ENCODE measurements around the gene WIPF1. TPM values are rescaled to one million over a fixed set of nuclear protein-coding genes. Genes with fewer than 3 reads are reported as not detected.

The WIPF1 gene
- total RNA-seq, 3 donors from 2014 or later, result 15.3 to 56.6 (median 28.9) TPM

GRCh38 chr2:174535757-174536703 lies 61.6 kb downstream of the WIPF1 start:
- TF ChIP-seq CTCF (IDR thresholded peaks at IDR 0.05), result no peak
- DNase-seq, result no peak
- Histone ChIP-seq H3K4me3 (no peak overlapping the region), H3K4me1 (ENCODE audit: low read depth) (no peaks in the 10 kb centered on the region), H3K9me3 (no peaks in the 10 kb centered on the region), H3K36me3 (ENCODE audit: low read depth) (no peaks in the 10 kb centered on the region)
- ATAC-seq, result no peak
- intact Hi-C loops (cut with DNase I, micrococcal nuclease), result no loop called here

GRCh38 chr2:174535083-174535482 lies 62.5 kb downstream of the WIPF1 start:
- no peak for TF ChIP-seq CTCF (IDR thresholded peaks at IDR 0.05)
- no peak overlapping the region for H3K4me3 ChIP-seq
- ATAC-seq (no peak), DNase-seq (no peak)
- H3K36me3 ChIP-seq (ENCODE audit: low read depth), result no peaks in the 10 kb centered on the region
- H3K4me1 ChIP-seq (ENCODE audit: low read depth), result no peaks in the 10 kb centered on the region
- intact Hi-C loops (cut with DNase I, micrococcal nuclease), result no loop called here
- H3K9me3 ChIP-seq, result no peaks in the 10 kb centered on the region

GRCh38 chr2:174529916-174530315 lies 67.7 kb downstream of the WIPF1 start:
- ATAC-seq (no peak), DNase-seq (no peak)
- no peak for TF ChIP-seq CTCF (IDR thresholded peaks at IDR 0.05)
- H3K36me3 ChIP-seq (ENCODE audit: low read depth), result no peaks in the 10 kb centered on the region
- H3K4me3 ChIP-seq, result no peak overlapping the region
- intact Hi-C loops (cut with DNase I, micrococcal nuclease), result no loop called here
- no peaks in the 10 kb centered on the region for H3K4me1 ChIP-seq (ENCODE audit: low read depth)
- H3K9me3 ChIP-seq, result no peaks in the 10 kb centered on the region

GRCh38 chr2:174527959-174528358 lies 69.6 kb downstream of the WIPF1 start:
- ATAC-seq (no peak), DNase-seq (no peak)
- no peaks in the 10 kb centered on the region for H3K36me3 ChIP-seq (ENCODE audit: low read depth)
- intact Hi-C loops (cut with DNase I, micrococcal nuclease), result no loop called here
- no peak for TF ChIP-seq CTCF (IDR thresholded peaks at IDR 0.05)
- H3K9me3 ChIP-seq, result no peaks in the 10 kb centered on the region
- no peaks in the 10 kb centered on the region for H3K4me1 ChIP-seq (ENCODE audit: low read depth)
- no peak overlapping the region for H3K4me3 ChIP-seq

- TF ChIP-seq CTCF (IDR thresholded peaks at IDR 0.05), result no peak
- no peak overlapping the region for H3K4me3 ChIP-seq
- intact Hi-C loops (cut with DNase I, micrococcal nuclease), result no loop called here
These were observed 70.4 kb downstream of the WIPF1 start for GRCh38 chr2:174527101-174527721.

More at GRCh38 chr2:174527101-174527721, 70.4 kb downstream of the WIPF1 start:
- Histone ChIP-seq H3K9me3 (no peaks in the 10 kb centered on the region), H3K4me1 (ENCODE audit: low read depth) (no peaks in the 10 kb centered on the region), H3K36me3 (ENCODE audit: low read depth) (no peaks in the 10 kb centered on the region)
- DNase-seq, result no peak
- ATAC-seq, result no peak

Data from mucosa of descending colon (tissue), 3 donors.